Testis (tissue), 2 donors: ENCODE results near the gene SMIM24.

Experiments used
- CTCF ChIP-seq, 3 experiments: fragments of 450-650 bp in 2 of 3; fragments of 200-600 bp in 1 of 3; sonication (generic) in 1 of 3; IDR thresholded peaks; one replicate each; pipeline ENCODE4 v1.5.1; 2016 to 2019; ENCODE audit warnings: antibody characterized with exemption in 3 of 3, mild to moderate bottlenecking in 2 of 3, moderate library complexity in 1 of 3
- POLR2A ChIP-seq: fragments of 450-650 bp; IDR thresholded peaks from one replicate; pipeline ENCODE4 v1.6.1; 2017; ENCODE audit warnings: antibody characterized with exemption, mild to moderate bottlenecking, moderate library complexity

GRCh38 chr19:3474010-3474409, 6.3 kb downstream of the SMIM24 start:
- TF ChIP-seq CTCF (IDR thresholded peaks at IDR 0.05) (no peak), POLR2A (no peak)
